ENCODE data around the gene EDDM3A. TPM values are rescaled to one million over a fixed set of nuclear protein-coding genes. Genes with fewer than 3 reads are reported as not detected.

The EDDM3A gene
- total and polyA plus RNA-seq, 2 experiments from 2014 or later: not detected

DNA sequence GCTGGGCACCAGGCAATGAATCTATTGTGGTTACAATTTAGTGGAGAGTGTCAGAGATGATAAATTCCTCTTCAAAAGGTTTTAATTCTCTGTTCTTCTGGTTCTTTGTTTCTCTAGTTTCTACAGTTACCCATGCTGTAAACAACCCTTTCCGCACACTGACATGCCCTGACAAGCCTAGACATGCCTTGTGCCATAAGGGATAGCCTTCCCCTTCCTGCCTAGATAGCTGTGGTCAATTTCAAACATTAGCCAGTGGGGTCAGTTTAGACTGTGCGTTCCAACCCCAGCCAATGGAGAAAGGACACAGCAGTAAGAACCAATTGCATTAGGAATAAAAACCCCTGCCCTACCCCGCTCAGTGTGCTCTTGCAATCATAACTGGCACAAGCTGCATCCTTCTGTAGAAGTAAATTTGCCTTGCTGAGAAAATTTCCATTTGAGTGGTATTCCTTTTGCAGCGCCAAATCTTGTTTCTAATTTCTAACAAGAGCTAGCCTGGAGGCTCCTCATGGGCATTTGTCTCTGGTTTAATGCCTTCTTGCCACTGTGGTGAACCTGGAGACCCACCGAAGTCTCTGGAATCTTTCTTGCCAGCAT lies 6.4 kb downstream of the EDDM3A start:
- H3K79me2 ChIP-seq (replicated peaks; ENCODE audit: insufficient read depth): no peaks in the 10 kb centered on the region
- Mint-ChIP-seq H3K4me3 (no peak overlapping the region), H3K27ac (peak overlapping the region; percentile 38; the same call in 1 of the 2 replicates), H3K9me3 (peaks cover 38% of the 10 kb centered on the region), H3K36me3 (ENCODE audit: low read depth) (peaks cover 30% of the 10 kb centered on the region), H3K27me3 (ENCODE audit: insufficient read depth, low read depth, poor library complexity) (no peaks in the 10 kb centered on the region), H3K4me1 (peaks cover 4% of the 10 kb centered on the region)
- H3K9me2 ChIP-seq (ENCODE audit: insufficient read depth): 0 out of 2 replicates have a peak, but pooled peaks cover 11% of the 10 kb centered on the region
- H3K4me2 ChIP-seq: no peak overlapping the region
- H3K4me3 ChIP-seq: no peak overlapping the region
- no peaks in the 10 kb centered on the region for H3K4me1 ChIP-seq (ENCODE audit: insufficient read depth)
- H2AFZ ChIP-seq: no peak overlapping the region
- no peaks in the 10 kb centered on the region for H4K20me1 ChIP-seq (replicated peaks; ENCODE audit: insufficient read depth)
- peak overlapping the region; percentile 45; the same call in 1 of the 2 replicates for H3K27ac ChIP-seq (ENCODE audit: low read depth)
- peaks cover 7% of the 10 kb centered on the region for H3K36me3 ChIP-seq (ENCODE audit: insufficient read depth)
- no peaks in the 10 kb centered on the region for H3F3A ChIP-seq (replicated peaks; ENCODE audit: low read depth)
- ATAC-seq: no peak
- no peaks in the 10 kb centered on the region for H3K27me3 ChIP-seq (ENCODE audit: insufficient read depth)
- peak; percentile 25 for DNase-seq (ENCODE audit: low spot score)
- TF ChIP-seq, protein P1, sequence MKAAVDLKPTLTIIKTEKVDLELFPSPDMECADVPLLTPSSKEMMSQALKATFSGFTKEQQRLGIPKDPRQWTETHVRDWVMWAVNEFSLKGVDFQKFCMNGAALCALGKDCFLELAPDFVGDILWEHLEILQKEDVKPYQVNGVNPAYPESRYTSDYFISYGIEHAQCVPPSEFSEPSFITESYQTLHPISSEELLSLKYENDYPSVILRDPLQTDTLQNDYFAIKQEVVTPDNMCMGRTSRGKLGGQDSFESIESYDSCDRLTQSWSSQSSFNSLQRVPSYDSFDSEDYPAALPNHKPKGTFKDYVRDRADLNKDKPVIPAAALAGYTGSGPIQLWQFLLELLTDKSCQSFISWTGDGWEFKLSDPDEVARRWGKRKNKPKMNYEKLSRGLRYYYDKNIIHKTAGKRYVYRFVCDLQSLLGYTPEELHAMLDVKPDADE (IDR thresholded peaks at IDR 0.05): no peak
- TF ChIP-seq ZNF114 (CRISPR knock-in tag; IDR thresholded peaks at IDR 0.05) (no peak), STAT1 (IDR thresholded peaks at IDR 0.05; ENCODE audit: unreplicated experiment) (no peak), EZH2phosphoT487 (IDR thresholded peaks at IDR 0.05; ENCODE audit: unreplicated experiment) (no peak), CREB1 (CRISPR knock-in tag; IDR thresholded peaks at IDR 0.05; ENCODE audit: low read depth) (no peak), POLR2AphosphoS5 (IDR thresholded peaks at IDR 0.05; ENCODE audit: low read depth) (no peak), JUNB (IDR thresholded peaks at IDR 0.05; ENCODE audit: unreplicated experiment) (no peak), NANOG (IDR thresholded peaks at IDR 0.05; ENCODE audit: borderline replicate concordance) (no peak), ZNF331 (CRISPR knock-in tag; IDR thresholded peaks at IDR 0.05; ENCODE audit: low read depth) (no peak), EZH2 (IDR thresholded peaks at IDR 0.05; ENCODE audit: low read depth, unreplicated experiment) (no peak)
- TF ChIP-seq, protein P2, sequence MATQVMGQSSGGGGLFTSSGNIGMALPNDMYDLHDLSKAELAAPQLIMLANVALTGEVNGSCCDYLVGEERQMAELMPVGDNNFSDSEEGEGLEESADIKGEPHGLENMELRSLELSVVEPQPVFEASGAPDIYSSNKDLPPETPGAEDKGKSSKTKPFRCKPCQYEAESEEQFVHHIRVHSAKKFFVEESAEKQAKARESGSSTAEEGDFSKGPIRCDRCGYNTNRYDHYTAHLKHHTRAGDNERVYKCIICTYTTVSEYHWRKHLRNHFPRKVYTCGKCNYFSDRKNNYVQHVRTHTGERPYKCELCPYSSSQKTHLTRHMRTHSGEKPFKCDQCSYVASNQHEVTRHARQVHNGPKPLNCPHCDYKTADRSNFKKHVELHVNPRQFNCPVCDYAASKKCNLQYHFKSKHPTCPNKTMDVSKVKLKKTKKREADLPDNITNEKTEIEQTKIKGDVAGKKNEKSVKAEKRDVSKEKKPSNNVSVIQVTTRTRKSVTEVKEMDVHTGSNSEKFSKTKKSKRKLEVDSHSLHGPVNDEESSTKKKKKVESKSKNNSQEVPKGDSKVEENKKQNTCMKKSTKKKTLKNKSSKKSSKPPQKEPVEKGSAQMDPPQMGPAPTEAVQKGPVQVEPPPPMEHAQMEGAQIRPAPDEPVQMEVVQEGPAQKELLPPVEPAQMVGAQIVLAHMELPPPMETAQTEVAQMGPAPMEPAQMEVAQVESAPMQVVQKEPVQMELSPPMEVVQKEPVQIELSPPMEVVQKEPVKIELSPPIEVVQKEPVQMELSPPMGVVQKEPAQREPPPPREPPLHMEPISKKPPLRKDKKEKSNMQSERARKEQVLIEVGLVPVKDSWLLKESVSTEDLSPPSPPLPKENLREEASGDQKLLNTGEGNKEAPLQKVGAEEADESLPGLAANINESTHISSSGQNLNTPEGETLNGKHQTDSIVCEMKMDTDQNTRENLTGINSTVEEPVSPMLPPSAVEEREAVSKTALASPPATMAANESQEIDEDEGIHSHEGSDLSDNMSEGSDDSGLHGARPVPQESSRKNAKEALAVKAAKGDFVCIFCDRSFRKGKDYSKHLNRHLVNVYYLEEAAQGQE (IDR thresholded peaks at IDR 0.05; ENCODE audit: unreplicated experiment): no peak
- TF ChIP-seq, protein P3, sequence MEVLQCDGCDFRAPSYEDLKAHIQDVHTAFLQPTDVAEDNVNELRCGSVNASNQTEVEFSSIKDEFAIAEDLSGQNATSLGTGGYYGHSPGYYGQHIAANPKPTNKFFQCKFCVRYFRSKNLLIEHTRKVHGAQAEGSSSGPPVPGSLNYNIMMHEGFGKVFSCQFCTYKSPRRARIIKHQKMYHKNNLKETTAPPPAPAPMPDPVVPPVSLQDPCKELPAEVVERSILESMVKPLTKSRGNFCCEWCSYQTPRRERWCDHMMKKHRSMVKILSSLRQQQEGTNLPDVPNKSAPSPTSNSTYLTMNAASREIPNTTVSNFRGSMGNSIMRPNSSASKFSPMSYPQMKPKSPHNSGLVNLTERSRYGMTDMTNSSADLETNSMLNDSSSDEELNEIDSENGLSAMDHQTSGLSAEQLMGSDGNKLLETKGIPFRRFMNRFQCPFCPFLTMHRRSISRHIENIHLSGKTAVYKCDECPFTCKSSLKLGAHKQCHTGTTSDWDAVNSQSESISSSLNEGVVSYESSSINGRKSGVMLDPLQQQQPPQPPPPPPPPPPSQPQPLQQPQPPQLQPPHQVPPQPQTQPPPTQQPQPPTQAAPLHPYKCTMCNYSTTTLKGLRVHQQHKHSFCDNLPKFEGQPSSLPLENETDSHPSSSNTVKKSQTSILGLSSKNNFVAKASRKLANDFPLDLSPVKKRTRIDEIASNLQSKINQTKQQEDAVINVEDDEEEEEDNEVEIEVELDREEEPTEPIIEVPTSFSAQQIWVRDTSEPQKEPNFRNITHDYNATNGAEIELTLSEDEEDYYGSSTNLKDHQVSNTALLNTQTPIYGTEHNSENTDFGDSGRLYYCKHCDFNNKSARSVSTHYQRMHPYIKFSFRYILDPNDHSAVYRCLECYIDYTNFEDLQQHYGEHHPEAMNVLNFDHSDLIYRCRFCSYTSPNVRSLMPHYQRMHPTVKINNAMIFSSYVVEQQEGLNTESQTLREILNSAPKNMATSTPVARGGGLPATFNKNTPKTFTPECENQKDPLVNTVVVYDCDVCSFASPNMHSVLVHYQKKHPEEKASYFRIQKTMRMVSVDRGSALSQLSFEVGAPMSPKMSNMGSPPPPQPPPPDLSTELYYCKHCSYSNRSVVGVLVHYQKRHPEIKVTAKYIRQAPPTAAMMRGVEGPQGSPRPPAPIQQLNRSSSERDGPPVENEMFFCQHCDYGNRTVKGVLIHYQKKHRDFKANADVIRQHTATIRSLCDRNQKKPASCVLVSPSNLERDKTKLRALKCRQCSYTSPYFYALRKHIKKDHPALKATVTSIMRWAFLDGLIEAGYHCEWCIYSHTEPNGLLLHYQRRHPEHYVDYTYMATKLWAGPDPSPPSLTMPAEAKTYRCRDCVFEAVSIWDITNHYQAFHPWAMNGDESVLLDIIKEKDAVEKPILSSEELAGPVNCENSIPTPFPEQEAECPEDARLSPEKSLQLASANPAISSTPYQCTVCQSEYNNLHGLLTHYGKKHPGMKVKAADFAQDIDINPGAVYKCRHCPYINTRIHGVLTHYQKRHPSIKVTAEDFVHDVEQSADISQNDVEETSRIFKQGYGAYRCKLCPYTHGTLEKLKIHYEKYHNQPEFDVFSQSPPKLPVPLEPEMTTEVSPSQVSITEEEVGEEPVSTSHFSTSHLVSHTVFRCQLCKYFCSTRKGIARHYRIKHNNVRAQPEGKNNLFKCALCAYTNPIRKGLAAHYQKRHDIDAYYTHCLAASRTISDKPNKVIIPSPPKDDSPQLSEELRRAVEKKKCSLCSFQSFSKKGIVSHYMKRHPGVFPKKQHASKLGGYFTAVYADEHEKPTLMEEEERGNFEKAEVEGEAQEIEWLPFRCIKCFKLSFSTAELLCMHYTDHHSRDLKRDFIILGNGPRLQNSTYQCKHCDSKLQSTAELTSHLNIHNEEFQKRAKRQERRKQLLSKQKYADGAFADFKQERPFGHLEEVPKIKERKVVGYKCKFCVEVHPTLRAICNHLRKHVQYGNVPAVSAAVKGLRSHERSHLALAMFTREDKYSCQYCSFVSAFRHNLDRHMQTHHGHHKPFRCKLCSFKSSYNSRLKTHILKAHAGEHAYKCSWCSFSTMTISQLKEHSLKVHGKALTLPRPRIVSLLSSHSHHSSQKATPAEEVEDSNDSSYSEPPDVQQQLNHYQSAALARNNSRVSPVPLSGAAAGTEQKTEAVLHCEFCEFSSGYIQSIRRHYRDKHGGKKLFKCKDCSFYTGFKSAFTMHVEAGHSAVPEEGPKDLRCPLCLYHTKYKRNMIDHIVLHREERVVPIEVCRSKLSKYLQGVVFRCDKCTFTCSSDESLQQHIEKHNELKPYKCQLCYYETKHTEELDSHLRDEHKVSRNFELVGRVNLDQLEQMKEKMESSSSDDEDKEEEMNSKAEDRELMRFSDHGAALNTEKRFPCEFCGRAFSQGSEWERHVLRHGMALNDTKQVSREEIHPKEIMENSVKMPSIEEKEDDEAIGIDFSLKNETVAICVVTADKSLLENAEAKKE (CRISPR knock-in tag; IDR thresholded peaks at IDR 0.05): no peak
- TF ChIP-seq, protein P4, sequence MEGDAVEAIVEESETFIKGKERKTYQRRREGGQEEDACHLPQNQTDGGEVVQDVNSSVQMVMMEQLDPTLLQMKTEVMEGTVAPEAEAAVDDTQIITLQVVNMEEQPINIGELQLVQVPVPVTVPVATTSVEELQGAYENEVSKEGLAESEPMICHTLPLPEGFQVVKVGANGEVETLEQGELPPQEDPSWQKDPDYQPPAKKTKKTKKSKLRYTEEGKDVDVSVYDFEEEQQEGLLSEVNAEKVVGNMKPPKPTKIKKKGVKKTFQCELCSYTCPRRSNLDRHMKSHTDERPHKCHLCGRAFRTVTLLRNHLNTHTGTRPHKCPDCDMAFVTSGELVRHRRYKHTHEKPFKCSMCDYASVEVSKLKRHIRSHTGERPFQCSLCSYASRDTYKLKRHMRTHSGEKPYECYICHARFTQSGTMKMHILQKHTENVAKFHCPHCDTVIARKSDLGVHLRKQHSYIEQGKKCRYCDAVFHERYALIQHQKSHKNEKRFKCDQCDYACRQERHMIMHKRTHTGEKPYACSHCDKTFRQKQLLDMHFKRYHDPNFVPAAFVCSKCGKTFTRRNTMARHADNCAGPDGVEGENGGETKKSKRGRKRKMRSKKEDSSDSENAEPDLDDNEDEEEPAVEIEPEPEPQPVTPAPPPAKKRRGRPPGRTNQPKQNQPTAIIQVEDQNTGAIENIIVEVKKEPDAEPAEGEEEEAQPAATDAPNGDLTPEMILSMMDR (conservative IDR thresholded peaks at IDR 0.05; ENCODE audit: low read depth in 2 of 2): no peak
